SK-N-DZ (cell line): Measurements from ENCODE around the gene GUCY1A1.

Experiments
- DNase-seq: peaks from one replicate; pipeline ENCODE4 v3.0.0-alpha.2; 2015; ENCODE audit warnings: low spot score

The GUCY1A1 gene

DNA sequence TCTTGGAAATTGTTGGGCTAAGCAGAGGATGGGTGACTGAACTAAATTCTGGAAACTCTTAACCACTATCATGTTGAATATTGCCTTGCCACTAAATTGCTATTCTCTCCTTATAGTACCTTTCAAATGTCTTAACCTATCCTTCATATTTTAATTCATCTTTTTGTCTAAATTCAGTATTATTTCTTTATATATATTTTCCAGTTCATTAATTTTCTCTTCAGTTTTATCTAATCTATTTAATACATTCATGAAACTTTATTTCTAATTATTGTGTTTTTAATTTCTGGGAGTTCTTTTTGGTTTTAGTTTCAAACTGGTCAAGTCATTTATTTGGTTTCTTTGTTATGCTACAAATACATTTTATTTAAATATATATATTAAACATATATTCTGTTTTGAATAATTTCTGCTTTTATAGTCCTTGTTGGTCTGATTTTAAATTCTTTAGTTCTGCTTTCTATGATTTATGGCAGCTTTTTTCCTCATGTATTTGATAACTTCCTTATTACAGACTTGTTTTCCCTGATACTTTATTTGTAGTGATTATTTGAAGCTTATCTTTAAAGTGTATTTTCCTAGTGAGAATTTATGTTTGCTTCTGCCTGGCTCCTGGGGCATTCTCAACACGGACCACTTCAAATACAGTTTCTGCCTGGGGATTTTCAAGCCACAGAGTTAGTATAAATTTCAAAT is 8.5 kb upstream of the GUCY1A1 start:
- no peak for DNase-seq

DNA sequence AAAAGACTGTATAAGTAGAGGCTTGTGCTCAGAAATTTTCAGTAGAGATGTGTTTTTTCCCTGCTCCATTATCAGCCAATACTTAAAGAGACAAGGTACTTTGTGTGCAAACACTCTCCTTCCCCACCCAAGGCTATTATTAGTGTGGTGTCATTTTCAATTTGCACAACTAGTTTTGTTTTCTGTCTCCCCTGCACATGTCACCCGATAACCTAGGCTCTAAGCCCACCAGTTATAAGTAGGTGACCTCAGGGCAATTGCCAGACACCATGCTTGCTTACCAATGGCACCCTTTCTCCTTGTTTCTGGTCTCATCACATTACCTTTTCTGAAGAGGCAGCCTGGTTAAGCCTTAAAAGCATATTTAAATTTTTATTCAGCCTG is 8.0 kb upstream of the GUCY1A1 start:
- DNase-seq, result no peak

DNA sequence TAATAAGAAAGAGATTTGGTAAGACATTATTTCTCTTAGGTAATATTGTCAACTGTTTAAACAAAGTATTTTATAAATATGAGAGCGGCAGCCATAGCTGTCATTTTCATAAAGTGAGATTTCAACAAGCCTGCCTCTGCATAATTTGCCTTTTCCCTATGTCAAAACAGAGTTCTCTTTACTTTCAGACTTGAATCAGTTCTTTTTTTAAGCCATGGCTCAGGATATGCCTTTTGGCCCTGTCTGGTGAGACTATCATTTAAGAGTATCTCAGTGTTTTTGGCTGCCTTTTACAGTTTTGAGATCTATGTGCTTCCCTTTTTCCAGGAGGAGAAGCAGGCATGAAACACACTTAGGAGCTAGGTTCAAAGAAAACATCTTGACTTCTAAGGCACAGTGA is 7.5 kb upstream of the GUCY1A1 start:
- DNase-seq, result no peak

DNA sequence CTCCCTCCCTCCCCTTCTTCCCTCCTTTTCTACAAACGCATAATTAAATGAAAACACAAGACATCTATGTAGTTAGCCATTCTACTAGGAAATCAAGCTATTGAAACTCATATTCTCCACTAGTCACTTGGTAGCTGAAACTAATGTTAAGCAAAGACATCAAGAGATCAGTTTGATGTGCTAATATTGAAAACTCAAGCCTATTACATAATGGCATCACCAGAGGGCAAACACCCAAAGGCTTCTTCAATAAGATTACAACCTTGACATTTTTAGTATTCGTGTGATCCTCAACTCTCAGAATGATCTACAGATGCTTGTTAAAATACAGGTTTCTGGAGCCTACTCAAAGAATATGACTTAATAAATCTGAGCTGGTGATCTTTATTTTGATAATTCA is 6.2 kb upstream of the GUCY1A1 start:
- no peak for DNase-seq

DNA sequence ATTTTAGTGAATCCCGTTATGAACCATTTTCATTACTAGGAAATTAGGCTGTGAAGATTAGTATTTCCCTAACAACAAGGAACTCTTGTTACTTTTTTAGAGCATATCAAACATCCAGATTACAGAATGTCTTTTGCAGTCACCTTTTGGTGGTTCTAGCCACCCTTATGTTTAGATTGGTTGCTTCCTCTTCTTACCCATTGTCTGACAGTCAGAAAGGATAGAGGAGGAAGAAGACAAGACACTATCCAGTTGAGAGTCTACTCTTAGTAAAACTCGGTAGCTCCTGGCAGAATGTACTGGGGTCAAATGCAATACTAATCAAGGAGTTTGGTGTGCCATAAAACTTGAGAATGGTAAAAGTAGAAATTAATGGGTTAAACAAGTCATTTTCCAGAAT is 1.6 kb upstream of the GUCY1A1 start:
- no peak for DNase-seq

DNA sequence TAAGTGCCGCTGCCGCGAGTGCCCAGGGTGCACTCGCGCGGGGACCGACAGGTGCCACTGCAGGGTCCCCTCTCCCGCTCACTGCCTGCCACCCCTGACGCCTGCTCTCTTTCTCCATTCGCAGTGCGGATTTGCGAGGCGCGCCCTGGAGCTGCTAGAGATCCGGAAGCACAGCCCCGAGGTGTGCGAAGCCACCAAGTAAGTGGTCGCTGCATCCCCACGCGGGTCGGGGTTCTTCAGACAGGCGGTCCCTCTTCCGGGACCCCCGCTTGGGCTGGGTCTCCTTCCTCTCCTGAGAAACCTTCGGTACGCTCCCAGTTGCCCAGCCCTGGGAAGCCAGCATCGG is 547 bp downstream of the GUCY1A1 start:
- peak; percentile 68 for DNase-seq

DNA sequence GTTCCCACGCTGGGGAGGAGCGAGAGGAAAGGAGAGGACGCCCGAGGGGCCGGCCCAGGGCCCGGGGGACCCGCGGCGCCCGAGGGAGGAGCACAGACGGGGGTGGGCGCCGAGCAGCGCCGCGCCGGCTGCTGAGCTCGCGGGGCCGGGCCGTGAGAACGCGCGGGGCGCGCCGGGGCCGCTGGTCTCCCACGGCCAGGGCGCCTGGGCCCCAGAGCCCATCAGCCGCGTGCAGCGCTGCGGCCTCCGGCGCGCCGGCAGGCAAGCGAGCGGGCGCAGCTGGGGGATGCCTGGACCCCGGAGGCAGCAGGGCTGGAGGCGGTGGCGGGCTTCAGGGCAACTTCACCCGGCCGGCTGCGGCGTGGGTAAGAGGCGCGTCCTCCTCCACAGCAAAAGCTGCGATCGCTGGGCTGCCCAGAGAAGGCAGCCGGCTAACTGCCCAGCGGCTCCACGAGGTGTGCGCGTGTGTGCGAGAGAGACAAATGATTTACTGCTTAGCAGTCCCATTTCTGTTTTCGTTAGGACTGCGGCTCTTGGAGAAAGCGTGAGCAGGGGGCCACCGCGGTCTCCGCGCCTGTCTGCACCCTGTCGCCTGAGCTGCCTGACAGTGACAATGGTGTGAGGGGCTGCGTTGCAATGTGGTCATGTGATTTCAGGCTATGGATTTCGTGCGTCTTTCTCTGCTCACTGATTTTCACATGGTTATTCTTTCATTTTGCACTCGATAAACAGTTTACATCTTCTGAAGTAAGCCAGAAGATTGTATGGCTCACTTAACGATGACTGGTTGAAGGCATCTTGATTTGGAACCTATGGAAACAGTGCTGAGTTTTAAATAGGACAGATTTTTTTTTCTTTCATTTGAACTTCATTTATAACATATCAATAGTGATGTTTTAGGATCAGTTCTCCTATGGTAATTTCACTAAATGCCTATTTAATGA is 1.2 kb downstream of the GUCY1A1 start:
- peak; percentile 72 for DNase-seq

DNA sequence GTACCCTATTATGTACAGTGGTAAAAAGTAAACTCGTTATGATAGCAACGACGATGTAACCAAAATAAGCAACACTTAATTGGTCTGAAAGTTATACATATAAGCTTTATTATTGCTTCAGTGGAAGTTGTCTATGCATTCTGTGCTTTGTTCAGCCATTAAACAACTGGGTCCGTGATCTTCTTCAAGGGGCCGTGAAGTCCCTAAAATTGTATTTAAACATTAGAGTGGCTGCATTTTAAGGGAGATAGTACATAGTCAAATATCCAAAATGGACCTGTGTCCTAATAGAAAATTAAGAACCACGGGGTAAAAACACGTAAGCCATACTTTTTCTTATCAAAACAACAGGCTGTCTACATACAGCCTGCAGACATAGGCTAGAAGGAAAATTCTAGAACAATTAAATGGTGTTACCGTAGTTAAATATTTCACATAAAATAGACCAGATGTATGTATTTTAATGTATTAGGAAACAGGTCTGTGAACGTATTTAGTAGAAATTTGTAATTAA is 2.1 kb downstream of the GUCY1A1 start:
- DNase-seq, result no peak

DNA sequence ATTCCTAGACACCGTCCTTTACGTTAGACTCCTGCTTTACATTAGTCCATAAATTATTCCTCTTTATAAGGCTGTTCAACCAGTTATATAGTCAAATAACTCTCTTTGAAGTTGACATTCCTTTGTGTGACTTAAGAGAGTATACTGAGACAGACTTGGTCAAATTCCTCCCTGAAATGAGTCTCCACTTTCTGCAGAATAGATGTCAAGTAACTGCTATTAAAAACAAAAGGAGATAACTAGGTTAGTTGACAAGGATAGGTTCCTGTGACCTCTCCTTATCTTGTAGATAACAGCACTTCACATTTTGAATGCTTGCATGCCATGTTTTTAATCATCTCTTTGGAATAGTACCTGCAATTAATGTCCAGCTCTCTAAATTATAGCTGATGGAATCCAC is 5.7 kb downstream of the GUCY1A1 start:
- DNase-seq, result no peak

DNA sequence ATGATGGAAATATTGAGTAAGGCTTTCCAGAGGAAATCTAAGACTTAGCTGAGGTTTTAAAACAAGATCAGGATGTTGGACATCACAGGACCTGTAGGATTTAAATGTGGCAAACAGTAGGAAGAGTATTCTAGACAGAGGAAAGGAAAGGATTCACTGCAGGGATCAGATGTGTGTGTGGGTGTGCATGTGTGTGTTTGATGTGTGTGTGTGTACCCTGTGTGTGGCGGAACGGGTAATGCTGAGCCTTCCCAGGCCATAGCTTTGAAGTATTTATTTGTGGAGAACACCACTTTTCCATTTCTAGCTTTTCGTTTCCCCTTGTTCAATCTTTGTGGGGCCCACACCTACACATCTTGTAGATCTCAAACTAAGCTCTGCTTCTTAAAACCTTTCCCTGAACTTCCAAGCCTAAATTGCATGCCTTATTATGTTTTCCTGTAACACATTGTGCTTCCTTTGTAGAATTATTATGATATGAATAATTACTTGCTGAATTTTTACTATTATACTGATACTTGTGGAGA is 6.9 kb downstream of the GUCY1A1 start:
- DNase-seq, result no peak

DNA sequence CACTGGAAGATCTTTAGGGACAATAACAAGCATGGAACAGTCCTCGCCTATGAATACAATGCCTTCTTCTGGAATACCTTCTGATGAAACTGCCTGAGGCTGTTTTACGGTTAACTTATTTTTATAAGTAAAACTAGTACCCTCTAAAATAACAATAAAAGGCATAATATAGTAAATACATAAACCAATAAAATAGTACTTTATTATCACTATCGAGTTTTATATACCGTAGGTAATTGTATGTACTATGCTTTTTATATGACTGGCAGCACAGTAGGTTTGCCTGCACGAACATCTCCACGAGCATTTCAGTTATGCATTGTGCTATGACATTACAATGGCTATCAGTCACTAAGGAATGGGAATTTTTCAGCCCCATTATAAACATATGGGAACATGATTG is 8.0 kb downstream of the GUCY1A1 start:
- no peak for DNase-seq

DNA sequence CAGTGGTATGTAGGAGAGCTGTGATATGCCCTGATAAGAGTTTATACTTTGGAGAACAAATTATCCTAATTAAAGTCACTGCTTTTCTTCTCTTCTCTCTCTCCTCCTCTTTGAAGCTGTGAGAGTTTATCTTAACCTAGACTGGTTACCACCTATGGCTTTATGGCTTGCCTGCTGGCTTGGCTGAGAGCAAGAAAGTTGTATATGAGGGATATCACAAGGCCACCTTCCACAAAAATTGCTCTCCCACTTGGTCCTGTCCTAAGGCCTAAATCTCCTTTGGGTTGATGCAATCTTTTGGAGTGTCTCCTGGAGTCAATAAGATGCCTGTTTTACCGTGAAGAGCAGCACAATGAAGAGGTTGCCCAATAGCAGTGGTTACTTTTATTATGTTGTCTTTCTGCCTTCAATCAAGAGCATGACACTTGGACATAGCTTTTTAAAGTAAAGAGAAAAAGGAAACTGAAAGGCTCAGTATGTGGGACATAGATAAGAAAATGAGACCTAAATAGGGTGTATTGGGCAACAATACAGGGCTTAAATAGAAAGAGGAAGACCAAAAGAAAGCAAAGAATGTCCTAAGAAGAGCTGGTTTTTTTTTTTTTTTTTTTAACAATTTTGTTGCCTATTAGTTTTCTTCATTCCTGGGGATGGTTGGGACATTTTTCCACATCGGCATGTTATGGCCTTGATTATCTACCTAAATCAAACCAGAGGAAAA is 9.2 kb downstream of the GUCY1A1 start:
- no peak for DNase-seq

DNA sequence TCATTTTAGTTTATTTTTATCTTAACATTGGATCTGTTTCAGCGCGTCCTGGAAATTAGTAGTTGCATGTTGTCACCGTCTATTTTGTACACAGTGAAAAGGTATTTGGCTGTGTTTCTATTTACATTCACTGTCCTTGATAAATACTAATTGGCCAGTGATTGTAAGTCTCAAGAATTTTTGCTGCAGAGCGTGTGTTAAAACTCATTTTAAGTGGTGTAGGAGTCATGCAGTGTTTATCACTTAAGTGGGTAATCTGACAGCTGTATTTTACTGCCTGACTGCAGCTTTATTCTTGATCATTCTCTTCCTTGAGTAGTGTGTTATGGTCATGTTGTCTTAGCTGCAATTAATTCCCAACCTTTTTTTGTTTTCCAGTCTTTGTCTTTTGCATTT is 9.8 kb downstream of the GUCY1A1 start:
- no peak for DNase-seq

DNA sequence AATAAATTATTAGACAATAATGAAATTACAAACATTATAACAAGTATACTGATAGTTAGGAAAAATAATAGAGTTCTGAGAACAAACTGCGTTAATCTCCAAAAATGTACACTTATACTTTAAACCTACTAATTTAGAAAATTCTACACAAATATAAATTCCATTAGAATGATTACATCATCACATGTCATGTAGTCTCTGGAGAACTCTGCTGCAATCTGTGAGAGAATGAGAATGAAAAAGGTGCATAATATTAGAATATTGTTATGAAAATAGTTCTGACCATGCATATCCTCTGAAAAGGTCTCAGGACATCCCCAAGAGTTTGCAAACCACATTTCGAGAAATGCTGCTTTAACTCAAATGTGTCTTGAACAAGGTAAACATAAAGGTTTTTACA is 11.4 kb downstream of the GUCY1A1 start:
- DNase-seq, result no peak

DNA sequence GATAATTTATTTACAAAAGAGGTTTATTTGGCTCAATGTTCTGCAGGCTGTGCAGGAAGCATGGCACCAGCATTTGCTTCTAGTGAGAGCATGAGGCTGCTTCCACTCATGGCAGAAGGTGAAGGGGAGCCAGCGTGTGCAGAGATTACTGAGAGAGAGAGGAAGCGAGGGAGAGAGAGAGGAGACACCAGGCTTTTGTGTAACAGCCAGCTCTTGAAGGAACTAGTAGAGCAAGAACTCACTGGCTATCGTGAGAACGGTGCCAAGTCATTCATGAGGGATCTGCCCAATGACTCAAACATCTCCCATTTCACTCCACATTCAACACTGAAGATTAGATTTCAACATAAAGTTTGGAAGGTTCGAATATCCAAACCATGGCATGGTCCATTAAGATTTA is 12.7 kb downstream of the GUCY1A1 start:
- no peak for DNase-seq

DNA sequence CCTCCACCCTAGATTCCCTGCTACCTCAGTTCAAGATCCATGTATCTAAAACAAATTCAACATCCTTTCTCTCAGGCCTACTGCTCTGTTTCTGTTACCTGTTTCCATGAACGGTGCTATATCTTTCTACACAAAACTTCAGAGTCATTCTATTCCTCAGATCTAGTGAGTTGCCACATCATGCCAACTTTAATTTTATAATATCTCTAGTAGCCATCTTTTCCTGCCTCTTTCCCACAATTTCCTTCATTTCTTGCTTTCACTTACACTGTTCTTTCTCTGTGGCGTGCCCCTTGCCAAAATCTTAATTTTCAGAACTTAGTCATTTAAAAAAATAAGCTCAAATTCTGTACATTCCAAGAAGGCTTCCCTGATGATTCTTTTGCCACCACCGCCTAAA is 15.2 kb downstream of the GUCY1A1 start:
- no peak for DNase-seq

DNA sequence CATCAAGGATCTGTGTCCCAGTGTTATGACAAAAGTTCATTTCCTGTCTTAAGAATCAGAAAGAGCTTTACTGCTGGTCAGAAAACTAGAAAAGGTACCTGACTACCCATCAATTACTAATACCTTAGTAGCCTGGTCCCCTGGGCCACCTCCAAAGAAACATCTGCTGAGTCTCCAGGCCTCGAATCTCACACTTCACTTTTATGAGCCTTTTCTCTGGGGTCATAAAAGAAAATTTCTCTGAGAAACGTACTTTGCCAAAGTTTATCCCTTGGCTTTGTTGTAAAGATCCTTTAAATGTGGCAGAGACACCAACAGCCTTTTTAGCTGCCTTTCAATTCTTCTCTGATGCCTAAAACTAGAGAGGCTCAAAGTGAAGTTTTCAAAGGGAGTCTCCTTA is 17.8 kb downstream of the GUCY1A1 start:
- no peak for DNase-seq

DNA sequence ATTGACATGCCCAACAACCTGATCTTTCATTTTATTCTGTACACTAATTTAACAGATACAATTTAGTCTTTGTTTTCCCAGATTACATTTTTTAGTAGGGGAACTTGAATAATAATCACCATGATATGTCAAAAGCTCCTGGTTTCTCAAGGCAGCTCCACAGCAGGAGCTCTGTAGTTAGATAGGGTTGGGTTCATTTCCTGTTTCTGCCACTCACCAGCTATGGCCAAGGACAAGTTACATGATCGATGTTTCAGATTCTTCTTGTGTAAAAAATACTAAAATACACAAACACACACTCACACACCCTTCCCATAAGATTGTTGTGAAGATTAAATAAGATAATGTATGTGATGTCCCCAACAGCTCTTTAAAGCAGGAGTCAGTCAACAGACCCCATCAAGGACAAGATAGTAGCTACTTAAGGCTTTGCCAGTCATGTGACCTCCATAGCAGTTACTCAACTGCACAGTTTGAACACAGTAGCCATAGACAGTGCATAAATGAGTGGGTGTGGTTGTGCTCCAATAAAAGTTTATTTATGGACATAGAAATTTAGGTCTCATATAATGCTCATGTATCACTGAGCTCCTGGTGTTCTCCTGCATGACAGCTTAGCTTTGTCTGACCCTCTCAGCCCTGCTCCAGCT is 18.4 kb downstream of the GUCY1A1 start:
- no peak for DNase-seq

DNA sequence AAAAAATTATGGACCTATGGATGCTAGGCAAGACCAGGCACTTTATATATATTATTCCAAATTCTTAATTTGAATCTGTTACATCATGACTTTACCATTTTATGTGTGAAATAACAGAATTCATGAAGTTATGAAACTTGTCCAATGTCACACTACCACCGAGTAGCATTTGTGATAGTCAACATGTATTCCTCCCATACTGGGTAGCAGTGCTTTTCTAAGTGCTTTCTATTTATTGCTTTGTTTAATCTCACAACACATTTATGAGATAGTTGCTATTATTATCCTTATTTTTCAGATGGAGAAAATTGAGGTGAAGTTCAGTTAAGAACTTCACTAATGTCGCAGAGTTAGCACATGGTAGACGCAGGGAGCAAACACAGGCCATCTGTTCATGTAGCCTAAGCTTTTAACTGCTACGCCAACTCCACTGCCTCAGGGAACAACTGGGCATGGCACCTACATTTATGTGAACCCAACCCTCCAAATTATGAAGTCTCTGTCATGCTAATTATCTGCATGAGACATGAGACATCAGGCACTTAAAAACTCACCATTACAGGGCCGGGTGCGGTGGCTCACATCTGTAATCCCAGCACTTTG is 20.8 kb downstream of the GUCY1A1 start:
- no peak for DNase-seq

DNA sequence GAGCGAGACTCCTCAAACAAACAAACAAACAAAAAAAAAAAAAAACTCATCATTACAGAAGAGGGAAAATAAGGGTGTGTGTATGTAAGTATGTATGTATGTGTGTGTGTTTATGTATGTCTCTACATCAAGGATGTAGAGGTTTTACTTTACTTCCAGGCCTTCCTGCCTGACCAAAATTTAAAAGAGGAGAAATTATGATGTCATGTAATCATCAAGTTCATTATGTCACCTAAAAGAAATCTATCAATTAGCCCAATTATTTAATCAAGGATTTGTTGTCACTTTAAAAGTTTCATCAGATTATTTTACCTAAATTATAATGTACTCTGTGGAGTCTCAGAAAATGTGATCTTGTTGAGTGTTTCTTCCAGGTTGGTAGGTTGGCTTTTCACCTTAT is 21.6 kb downstream of the GUCY1A1 start:
- DNase-seq, result no peak

DNA sequence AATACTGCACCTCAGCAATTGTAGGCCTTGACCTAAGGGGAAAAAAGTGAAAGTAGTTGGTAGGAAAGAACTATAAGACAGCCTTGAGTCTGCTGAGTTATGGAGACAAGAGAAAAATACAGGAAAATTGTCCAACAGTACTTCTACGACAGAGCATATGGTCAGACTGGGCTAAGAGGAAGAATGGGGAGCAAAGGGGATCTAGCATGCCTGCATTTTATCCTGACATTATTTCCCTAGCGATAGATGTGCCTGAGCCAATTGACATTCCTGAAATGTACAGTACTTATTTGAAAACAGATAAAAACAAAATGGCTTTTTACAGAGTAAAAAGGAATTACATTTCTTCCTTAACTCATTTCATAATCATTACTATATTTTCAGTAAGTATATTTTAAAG is 22.2 kb downstream of the GUCY1A1 start:
- DNase-seq, result no peak
